Testis (tissue), 3 donors: ENCODE results near the gene PTPRG. TPM values are rescaled to one million over a fixed set of nuclear protein-coding genes. Genes with fewer than 3 reads are reported as not detected.

Source experiments
- DNase-seq: peaks from one replicate; pipeline ENCODE4 v3.0.0-alpha.2; 2019
- H3K27ac ChIP-seq, 2 donors: fragments of 200-600 bp; sonication (generic); one replicate each; pipeline ENCODE4 v1.5.1; 2019
- H3K27me3 ChIP-seq: fragments of 200-600 bp; sonication (generic); one replicate; pipeline ENCODE4 v1.5.1; 2019
- H3K36me3 ChIP-seq: fragments of 200-600 bp; sonication (generic); one replicate; pipeline ENCODE4 v1.5.1; 2017; ENCODE audit warnings: low read depth; ENCODE audit errors: missing control alignments
- H3K4me1 ChIP-seq: fragments of 200-600 bp; sonication (generic); one replicate; pipeline ENCODE4 v1.5.1; 2019
- H3K4me3 ChIP-seq, 2 donors: fragments of 200-600 bp; sonication (generic); one replicate each; pipeline ENCODE4 v1.5.1; 2017 to 2019
- H3K9me3 ChIP-seq: fragments of 200-600 bp; sonication (generic); one replicate; pipeline ENCODE4 v1.5.1; 2017
- POLR2A ChIP-seq: fragments of 450-650 bp; IDR thresholded peaks from one replicate; pipeline ENCODE4 v1.6.1; 2017; ENCODE audit warnings: antibody characterized with exemption, mild to moderate bottlenecking, moderate library complexity
- WGBS, 2 donors: methylation state at CpG; one replicate each; pipeline ENCODE4 v1.1.5; 2018; 5-methylcytosine and 5-hydroxymethylcytosine counted together
- intact Hi-C: fragments of 100-400 bp; cut with DNase I; formaldehyde crosslinking; loops from one replicate; pipeline ENCODE4 v1.15.1; 2023; ENCODE audit warnings: low total_unique reads
- polyA plus RNA-seq: library from polyadenylated mRNA; stranded (reverse); fragments of 350-450 nt; fragmentation: Illumina TruSeq; extraction: RNeasy Lipid Tissue Mini Kit (QIAGEN cat#74804); gene quantifications from one replicate; pipeline ENCODE4 v1.2.3, GENCODE V29; 2014; ENCODE audit warnings: low read depth, low replicate concordance; ENCODE audit not compliant: insufficient read depth
- total RNA-seq, 2 donors: library from RNA; depleted of rRNA; stranded (reverse); fragments of >200 nt; gene quantifications; one replicate each; pipeline ENCODE4 v1.2.3, GENCODE V29; 2016
- TF ChIP-seq, protein P1 (sequence below), 3 experiments: fragments of 450-650 bp in 2 of 3; fragments of 200-600 bp in 1 of 3; sonication (generic) in 1 of 3; IDR thresholded peaks; one replicate each; pipeline ENCODE4 v1.5.1; 2016 to 2019; ENCODE audit warnings: antibody characterized with exemption in 3 of 3, mild to moderate bottlenecking in 2 of 3, moderate library complexity in 1 of 3

PTPRG gene
- total and polyA plus RNA-seq, 3 donors from 2014 or later, result 26.3 to 107 (median 75.4) TPM

DNA sequence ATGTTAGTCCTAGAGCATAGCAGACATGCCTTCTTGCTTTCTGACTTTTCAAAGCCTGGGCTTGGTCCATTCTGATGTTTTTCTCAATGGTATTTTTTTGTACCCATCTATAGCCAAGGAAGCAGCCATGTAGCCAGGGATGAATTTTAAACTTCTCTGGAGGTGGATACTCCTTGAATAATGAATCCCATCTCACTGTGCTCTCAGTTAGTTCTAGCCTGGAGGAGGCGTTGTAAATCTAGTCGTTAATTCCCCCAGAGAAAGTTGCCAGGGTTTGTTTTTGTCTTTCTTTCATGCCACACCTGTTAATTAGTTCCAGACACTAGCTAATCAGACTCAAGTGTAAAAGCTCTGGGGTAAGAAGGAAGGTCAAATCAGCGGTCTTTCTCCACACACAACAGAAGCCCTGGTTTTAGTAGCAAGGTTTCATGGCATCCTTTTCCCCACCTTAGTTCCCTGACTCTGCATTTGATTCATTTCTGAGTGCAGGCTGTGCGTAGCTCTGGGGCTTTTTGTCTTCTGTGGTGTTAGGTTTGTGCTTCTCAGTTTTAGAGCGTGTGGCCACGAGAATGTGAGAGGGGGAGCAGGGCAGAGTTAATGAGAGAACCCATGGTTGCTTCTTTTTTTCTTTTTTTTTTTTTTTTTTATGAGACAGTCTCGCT lies 19.7 kb downstream of the PTPRG start:
- intact Hi-C loops, result no loop called here
- H3K27me3 ChIP-seq, result no peaks in the 10 kb centered on the region
- H3K4me3 ChIP-seq, result no peak overlapping the region
- H3K4me1 ChIP-seq, result no peaks in the 10 kb centered on the region
- H3K27ac ChIP-seq, result no peak overlapping the region
- TF ChIP-seq POLR2A, result no peak
- TF ChIP-seq, protein P1, sequence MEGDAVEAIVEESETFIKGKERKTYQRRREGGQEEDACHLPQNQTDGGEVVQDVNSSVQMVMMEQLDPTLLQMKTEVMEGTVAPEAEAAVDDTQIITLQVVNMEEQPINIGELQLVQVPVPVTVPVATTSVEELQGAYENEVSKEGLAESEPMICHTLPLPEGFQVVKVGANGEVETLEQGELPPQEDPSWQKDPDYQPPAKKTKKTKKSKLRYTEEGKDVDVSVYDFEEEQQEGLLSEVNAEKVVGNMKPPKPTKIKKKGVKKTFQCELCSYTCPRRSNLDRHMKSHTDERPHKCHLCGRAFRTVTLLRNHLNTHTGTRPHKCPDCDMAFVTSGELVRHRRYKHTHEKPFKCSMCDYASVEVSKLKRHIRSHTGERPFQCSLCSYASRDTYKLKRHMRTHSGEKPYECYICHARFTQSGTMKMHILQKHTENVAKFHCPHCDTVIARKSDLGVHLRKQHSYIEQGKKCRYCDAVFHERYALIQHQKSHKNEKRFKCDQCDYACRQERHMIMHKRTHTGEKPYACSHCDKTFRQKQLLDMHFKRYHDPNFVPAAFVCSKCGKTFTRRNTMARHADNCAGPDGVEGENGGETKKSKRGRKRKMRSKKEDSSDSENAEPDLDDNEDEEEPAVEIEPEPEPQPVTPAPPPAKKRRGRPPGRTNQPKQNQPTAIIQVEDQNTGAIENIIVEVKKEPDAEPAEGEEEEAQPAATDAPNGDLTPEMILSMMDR (IDR thresholded peaks at IDR 0.05), result no peak
- H3K9me3 ChIP-seq, result no peaks in the 10 kb centered on the region
- no peak for DNase-seq
- 77 to 82% methylated on average over 7 of the region's 7 CpGs for WGBS, 2 donors
- no peaks in the 10 kb centered on the region for H3K36me3 ChIP-seq

DNA sequence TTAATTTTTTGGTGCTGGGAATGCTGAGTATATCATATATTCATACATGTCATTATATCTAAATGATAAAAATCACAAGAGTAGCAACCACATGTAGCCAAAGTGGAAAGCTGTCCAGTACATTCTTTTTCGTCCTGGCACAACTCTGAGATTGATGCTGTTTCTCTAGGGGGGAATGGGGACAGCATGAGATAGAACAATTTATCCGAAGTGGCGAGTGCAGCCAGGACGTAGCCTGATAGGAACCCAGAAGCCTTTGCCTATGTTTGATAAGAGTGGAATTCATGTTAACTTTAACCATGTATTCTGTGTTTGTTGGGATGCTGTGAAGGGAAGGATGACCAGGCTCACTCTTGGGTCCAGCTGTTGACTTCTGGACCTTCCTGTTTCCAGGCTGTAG lies 20.9 kb downstream of the PTPRG start:
- no peak for DNase-seq
- H3K27ac ChIP-seq, result no peak overlapping the region
- no peaks in the 10 kb centered on the region for H3K36me3 ChIP-seq
- H3K9me3 ChIP-seq, result no peaks in the 10 kb centered on the region
- no peaks in the 10 kb centered on the region for H3K4me1 ChIP-seq
- no peak overlapping the region for H3K4me3 ChIP-seq
- no peaks in the 10 kb centered on the region for H3K27me3 ChIP-seq
- intact Hi-C loops, result no loop called here
- 33 to 45% methylated on average over 4 of the region's 4 CpGs for WGBS, 2 donors
- TF ChIP-seq, protein P1 (IDR thresholded peaks at IDR 0.05), result no peak
- TF ChIP-seq POLR2A, result no peak

DNA sequence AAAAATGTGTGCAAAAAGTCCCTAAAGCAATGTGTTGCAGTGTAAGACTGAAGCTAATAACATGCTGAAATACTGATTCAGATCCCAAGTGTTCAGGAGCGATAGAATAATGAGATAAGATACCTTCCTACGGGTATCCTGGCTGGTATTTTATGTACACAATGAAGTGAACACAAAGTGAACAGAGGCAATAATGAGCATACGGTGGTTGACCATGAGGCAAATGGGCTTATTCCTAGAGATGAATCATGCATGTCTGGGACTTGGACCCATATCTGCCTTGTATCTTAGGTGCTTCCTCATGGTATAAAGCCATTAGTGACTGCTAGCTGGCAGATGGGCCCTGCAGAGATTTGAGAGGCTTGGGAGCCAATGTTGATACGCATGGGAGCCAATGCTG lies 21.5 kb downstream of the PTPRG start:
- Histone ChIP-seq H3K4me1 (no peaks in the 10 kb centered on the region), H3K9me3 (no peaks in the 10 kb centered on the region), H3K27ac (no peak overlapping the region), H3K36me3 (no peaks in the 10 kb centered on the region), H3K4me3 (no peak overlapping the region), H3K27me3 (no peaks in the 10 kb centered on the region)
- 85 to 87% methylated on average over 4 of the region's 4 CpGs for WGBS, 2 donors
- intact Hi-C loops, result no loop called here
- no peak for TF ChIP-seq POLR2A
- DNase-seq, result no peak

DNA sequence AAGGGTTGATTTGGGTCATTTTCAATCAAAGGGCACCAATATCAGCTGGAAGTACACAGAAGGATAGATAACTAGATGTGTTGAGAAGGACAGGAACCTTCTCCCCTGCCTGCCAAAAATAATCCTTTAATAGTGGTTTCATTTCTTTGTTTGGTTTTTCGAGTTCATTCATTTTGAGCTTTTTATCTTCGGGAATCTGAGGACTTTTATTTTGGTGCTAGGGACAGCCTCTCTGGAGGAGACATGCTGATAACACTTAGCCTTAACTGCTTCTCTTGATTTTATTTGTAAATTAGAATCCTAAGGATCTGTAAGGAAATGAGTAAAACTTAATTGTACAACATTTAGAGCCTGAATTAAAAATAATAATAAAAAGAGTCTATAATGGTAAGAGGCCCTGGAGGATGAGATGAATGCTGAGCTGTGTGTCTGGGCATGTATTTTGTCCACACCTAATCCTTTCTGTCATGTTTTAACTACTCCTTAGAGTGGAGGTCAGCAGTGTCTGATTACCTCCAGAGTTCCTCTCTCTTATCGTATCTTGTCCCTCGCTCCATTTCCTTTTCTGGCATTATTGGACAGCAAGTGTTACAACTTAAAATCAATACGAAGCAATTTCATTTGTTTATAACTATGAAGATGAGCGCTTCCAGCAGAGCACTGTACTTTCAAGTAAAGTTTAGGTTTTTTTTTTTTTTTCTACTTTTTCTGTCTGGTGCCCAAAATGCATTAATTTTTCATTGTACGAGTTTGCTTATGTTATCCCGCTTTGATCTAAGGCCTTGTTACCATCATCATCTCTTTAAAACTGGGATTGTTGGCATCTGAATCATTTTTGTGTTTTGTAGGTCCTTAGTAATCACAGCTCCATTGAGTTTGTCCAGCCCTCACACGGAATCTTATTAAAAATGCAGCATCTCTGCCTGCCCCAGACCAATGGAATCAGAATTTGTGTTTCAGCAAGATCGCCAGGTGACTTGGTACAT lies 22.8 kb downstream of the PTPRG start:
- no peak for TF ChIP-seq POLR2A
- TF ChIP-seq, protein P1 (IDR thresholded peaks at IDR 0.05), result no peak
- Histone ChIP-seq H3K27ac (no peak overlapping the region), H3K36me3 (no peaks in the 10 kb centered on the region), H3K27me3 (no peaks in the 10 kb centered on the region), H3K4me1 (no peaks in the 10 kb centered on the region), H3K9me3 (no peaks in the 10 kb centered on the region), H3K4me3 (no peak overlapping the region)
- WGBS, 2 donors, result 70 to 76% methylated on average over 10 of the region's 10 CpGs
- intact Hi-C loops, result no loop called here
- DNase-seq, result no peak

DNA sequence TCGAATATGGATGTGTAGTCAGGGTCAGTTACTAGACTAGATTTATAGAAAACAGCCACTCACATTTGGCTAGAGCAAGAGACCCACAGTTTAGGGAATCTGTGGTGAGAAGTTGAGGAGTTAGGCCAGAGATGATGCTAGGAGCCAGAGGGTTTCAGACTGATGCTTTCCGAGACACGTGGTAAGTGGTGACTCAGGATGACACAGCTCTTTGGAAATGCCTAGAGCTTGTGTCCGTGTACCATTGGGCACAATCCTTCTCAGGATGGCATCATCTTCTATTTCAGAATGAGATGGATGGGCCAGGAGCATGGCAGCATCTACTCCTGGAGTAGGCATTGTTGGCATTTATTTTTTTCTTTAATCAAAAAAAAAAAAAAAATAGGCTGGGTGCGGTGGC lies 28.5 kb downstream of the PTPRG start:
- intact Hi-C loops, result no loop called here
- no peak for DNase-seq
- Histone ChIP-seq H3K4me3 (no peak overlapping the region), H3K9me3 (no peaks in the 10 kb centered on the region), H3K27ac (no peak overlapping the region), H3K27me3 (no peaks in the 10 kb centered on the region), H3K36me3 (no peaks in the 10 kb centered on the region), H3K4me1 (peaks cover 14% of the 10 kb centered on the region)
- WGBS, 2 donors, result 92 to 96% methylated on average over 5 of the region's 5 CpGs
- TF ChIP-seq POLR2A, result no peak
- TF ChIP-seq, protein P1 (IDR thresholded peaks at IDR 0.05), result no peak
